Measurements from ENCODE around the gene PPP5C.
"Not testable (repeated sequence)": the region's sequence is repeated elsewhere in the genome, so short reads cannot be mapped to it uniquely, and the experiment has no call there.

Gene PPP5C

DNA sequence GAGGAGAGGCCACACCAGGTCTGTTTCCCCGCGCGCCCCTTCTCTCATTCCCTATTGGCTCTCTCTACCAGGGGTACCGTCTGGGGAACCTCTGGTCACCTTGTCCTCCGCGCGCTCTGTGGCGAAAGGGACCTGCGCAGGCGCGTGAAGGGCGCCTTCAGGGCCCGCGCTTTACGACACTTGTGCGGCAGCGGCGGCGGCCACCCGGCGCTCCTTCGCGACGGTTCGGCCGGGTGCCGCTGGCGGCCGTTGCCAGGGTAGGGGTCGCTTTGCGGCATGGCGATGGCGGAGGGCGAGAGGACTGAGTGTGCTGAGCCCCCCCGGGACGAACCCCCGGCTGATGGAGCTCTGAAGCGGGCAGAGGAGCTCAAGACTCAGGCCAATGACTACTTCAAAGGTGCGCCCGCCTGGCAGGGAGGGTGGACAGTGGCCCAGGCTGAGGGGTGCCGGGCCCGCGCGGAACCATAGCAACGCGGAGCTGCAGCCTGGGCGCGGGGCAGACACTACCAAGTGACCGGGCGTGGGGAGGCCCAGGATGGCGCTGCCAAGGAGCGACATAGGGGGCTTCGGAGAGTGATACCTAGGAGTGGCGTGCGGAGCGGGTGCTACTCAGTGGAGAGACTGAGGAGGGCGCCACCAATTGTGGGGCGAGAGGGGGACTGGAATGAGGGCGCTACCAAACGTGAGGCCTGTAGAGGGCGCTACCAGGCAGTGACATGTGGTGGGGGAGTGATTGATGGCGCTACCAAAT is at the start of gene PPP5C:
PPP5C (plus strand) TSS at position 267 of the 751 bp plus-strand sequence; CDS start at position 277, 10 bp downstream.
- Mint-ChIP-seq H3K4me1 (peaks cover 57% of the 10 kb centered on the region), H3K27me3 (peaks cover 21% of the 10 kb centered on the region)
- CTCF ChIA-PET: interaction anchor here (0.6 to 2.3 kb wide), 11 partner anchors 8 to 66 kb away, joined by 3 to 9 read pairs (median 4); no protein-coding TSS in a partner anchor

DNA sequence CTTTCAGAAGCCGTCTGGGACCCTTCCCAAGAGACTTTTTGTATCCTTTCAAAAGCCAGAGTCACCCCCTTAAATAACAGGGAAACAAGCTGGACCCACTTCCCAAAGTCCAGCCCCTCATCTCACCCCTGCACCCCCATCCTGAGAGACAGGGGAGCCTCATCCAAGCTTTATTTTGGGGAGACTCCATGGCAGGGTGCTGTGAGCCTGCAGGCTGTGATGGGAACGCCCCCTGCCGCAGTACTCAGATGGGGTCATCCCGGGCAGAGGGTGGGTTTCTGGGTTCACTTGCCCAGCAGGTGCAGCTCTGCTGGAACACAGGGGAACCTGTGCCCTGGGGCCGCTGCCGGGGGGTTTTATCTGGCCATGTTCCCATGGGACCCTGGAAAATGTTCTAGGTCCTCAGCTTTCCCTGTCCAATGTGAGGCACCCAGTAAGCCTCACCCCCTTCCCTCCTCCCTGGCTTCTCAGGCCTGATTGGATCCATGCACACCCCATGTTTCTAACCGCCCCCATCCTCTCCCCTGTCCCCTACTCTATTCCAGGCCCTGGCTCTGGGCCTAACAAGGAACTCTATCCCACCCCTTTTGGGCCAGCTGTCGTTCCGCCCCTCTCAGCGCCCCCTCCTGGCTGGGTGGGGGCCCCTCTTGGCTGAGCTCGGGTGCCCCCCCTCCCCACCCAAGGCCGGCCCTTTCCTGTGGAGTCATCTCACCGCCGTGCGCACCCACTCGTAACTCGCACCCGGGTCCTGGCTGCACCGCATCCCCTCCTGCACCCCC is 49.0 kb upstream of the PPP5C start:
- Mint-ChIP-seq H3K9me3 (no peaks in the 10 kb centered on the region), H3K4me3 (no peak overlapping the region), H3K27me3 (peaks cover 62% of the 10 kb centered on the region), H3K36me3 (no peaks in the 10 kb centered on the region), H3K4me1 (no peaks in the 10 kb centered on the region), H3K27ac (no peak overlapping the region)
- CTCF ChIA-PET: interaction anchor here (1.2 kb wide), 1 partner anchor 248 kb away, joined by 3 read pairs; no protein-coding TSS in a partner anchor
- no peak for DNase-seq

More for the DNA sequence above, at the start of gene PPP5C:
- peak; percentile 91 for DNase-seq
- peaks cover 22% of the 10 kb centered on the region for H3K36me3 Mint-ChIP-seq
- H3K9me3 Mint-ChIP-seq: no peaks in the 10 kb centered on the region
- peak within 1 kb of the TSS; percentile 84 for H3K4me3 Mint-ChIP-seq
- H3K27ac Mint-ChIP-seq: peak within 1 kb of the TSS; percentile 89

- H3K4me3 Mint-ChIP-seq: no peak overlapping the region
- H3K27me3 Mint-ChIP-seq: peaks cover 62% of the 10 kb centered on the region
- no peak overlapping the region for H3K27ac Mint-ChIP-seq
- no peaks in the 10 kb centered on the region for H3K36me3 Mint-ChIP-seq
- no peaks in the 10 kb centered on the region for H3K4me1 Mint-ChIP-seq
- no peak for DNase-seq
- CTCF ChIA-PET: interaction anchor here (1.2 kb wide), 1 partner anchor 249 kb away, joined by 3 read pairs; no protein-coding TSS in a partner anchor
- H3K9me3 Mint-ChIP-seq: no peaks in the 10 kb centered on the region
Observed at GRCh38 chr19:46298479-46299003, 48.3 kb upstream of the PPP5C start.

- no peaks in the 10 kb centered on the region for H3K36me3 Mint-ChIP-seq
- no peaks in the 10 kb centered on the region for H3K4me1 Mint-ChIP-seq
- no peak overlapping the region for H3K4me3 Mint-ChIP-seq
- no peak overlapping the region for H3K27ac Mint-ChIP-seq
- DNase-seq: no peak
- CTCF ChIA-PET: interaction anchor here (1.2 kb wide), 1 partner anchor 250 kb away, joined by 3 read pairs; no protein-coding TSS in a partner anchor
- peaks cover 62% of the 10 kb centered on the region for H3K27me3 Mint-ChIP-seq
- H3K9me3 Mint-ChIP-seq: no peaks in the 10 kb centered on the region
Observed at GRCh38 chr19:46299004-46299509, 47.8 kb upstream of the PPP5C start.

- H3K27me3 Mint-ChIP-seq: peaks cover 58% of the 10 kb centered on the region
- H3K36me3 Mint-ChIP-seq: no peaks in the 10 kb centered on the region
- DNase-seq: no peak
- H3K4me1 Mint-ChIP-seq: no peaks in the 10 kb centered on the region
- no peak overlapping the region for H3K27ac Mint-ChIP-seq
- H3K4me3 Mint-ChIP-seq: no peak overlapping the region
- peaks cover 5% of the 10 kb centered on the region for H3K9me3 Mint-ChIP-seq
- CTCF ChIA-PET: no interaction called here
Observed at GRCh38 chr19:46299695-46300094, 47.2 kb upstream of the PPP5C start.

- no peaks in the 10 kb centered on the region for H3K36me3 Mint-ChIP-seq
- H3K4me3 Mint-ChIP-seq: no peak overlapping the region
- CTCF ChIA-PET: no interaction called here
- H3K27me3 Mint-ChIP-seq: peaks cover 25% of the 10 kb centered on the region
- no peak for DNase-seq
- H3K27ac Mint-ChIP-seq: no peak overlapping the region
- peaks cover 14% of the 10 kb centered on the region for H3K9me3 Mint-ChIP-seq
- no peaks in the 10 kb centered on the region for H3K4me1 Mint-ChIP-seq
Observed at GRCh38 chr19:46303322-46303690, 43.6 kb upstream of the PPP5C start.

DNA sequence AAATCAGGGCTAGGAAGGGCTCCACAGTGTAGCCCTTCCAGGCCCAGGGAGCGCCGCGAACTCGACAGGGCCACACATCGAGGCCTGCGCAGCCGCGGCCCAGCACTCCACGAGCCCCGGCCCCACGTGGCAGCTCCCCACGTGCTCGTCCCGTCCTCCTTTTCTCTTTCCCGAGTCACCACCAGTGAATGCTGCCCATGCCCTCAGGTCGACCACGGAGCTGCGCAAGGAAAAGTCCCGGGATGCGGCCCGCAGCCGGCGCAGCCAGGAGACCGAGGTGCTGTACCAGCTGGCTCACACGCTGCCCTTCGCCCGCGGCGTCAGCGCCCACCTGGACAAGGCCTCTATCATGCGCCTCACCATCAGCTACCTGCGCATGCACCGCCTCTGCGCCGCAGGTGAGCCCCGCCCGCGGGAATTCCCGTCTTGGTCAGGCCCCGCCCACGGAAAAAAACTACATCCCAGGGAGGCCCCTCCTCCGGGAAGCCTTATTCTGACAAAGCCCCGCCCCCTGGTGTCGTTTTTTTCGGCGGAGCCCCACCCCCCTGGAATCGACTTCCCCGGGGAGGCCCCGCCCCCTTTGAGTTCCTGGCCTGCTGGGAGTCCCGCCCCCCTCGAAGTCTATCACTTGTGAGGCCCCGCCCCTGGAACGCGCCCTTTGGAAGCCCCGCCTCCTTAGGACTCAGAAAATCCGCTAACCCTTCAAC is 43.0 kb upstream of the PPP5C start:
- Mint-ChIP-seq H3K4me3 (no peak overlapping the region), H3K36me3 (no peaks in the 10 kb centered on the region), H3K4me1 (no peaks in the 10 kb centered on the region), H3K27me3 (peaks cover 20% of the 10 kb centered on the region), H3K9me3 (peaks cover 14% of the 10 kb centered on the region), H3K27ac (no peak overlapping the region)
- CTCF ChIA-PET: no interaction called here
- DNase-seq: no peak

DNA sequence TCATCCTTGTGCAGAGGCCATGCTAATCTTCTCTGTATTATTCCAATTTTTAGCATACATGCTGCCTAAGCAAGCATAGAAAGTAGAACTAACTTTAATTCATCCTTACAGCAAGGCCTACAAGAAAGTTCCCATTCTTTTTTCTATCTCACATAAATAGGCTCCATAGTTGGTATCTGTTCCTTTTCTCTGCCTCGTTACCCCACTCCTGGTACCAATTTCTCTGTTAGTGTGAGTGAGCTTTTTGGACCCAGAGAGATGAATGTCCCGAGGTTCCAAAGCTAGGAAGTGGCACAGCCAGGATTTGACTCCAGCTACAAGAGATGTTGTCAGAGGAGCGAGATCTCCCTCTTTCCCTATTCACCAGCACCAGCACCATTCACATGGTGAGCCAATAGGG is 40.4 kb upstream of the PPP5C start:
- Mint-ChIP-seq H3K4me1 (no peaks in the 10 kb centered on the region), H3K27ac (no peak overlapping the region), H3K4me3 (no peak overlapping the region), H3K27me3 (peaks cover 4% of the 10 kb centered on the region), H3K36me3 (no peaks in the 10 kb centered on the region), H3K9me3 (peaks cover 14% of the 10 kb centered on the region)
- DNase-seq: no peak
- CTCF ChIA-PET: interaction anchor here (1.0 to 1.5 kb wide), 2 partner anchors 26 kb away, joined by 3 read pairs; no protein-coding TSS in a partner anchor

GRCh38 chr19:46308510-46308909 is 38.4 kb upstream of the PPP5C start:
- Mint-ChIP-seq H3K36me3 (no peaks in the 10 kb centered on the region), H3K27ac (no peak overlapping the region), H3K27me3 (peaks cover 4% of the 10 kb centered on the region), H3K4me1 (no peaks in the 10 kb centered on the region), H3K9me3 (peaks cover 14% of the 10 kb centered on the region), H3K4me3 (no peak overlapping the region)
- DNase-seq: no peak
- CTCF ChIA-PET: no interaction called here

- peaks cover 4% of the 10 kb centered on the region for H3K27me3 Mint-ChIP-seq
- peaks cover 14% of the 10 kb centered on the region for H3K9me3 Mint-ChIP-seq
- H3K36me3 Mint-ChIP-seq: no peaks in the 10 kb centered on the region
- no peak for DNase-seq
- no peaks in the 10 kb centered on the region for H3K4me1 Mint-ChIP-seq
- no peak overlapping the region for H3K4me3 Mint-ChIP-seq
- CTCF ChIA-PET: no interaction called here
- H3K27ac Mint-ChIP-seq: no peak overlapping the region
Observed at GRCh38 chr19:46309056-46309455, 37.8 kb upstream of the PPP5C start.

- Mint-ChIP-seq H3K27ac (no peak overlapping the region), H3K4me3 (no peak overlapping the region), H3K27me3 (peaks cover 4% of the 10 kb centered on the region), H3K36me3 (no peaks in the 10 kb centered on the region), H3K9me3 (peaks cover 7% of the 10 kb centered on the region), H3K4me1 (no peaks in the 10 kb centered on the region)
- CTCF ChIA-PET: no interaction called here
- DNase-seq: no peak
Observed at GRCh38 chr19:46311444-46311843, 35.4 kb upstream of the PPP5C start.

- H3K36me3 Mint-ChIP-seq, DNase-seq, CTCF ChIA-PET, H3K27ac Mint-ChIP-seq, H3K27me3 Mint-ChIP-seq, H3K4me3 Mint-ChIP-seq, H3K9me3 Mint-ChIP-seq, H3K4me1 Mint-ChIP-seq: not testable (repeated sequence)
Observed at GRCh38 chr19:46313540-46314469, 33.1 kb upstream of the PPP5C start.

- no peaks in the 10 kb centered on the region for H3K4me1 Mint-ChIP-seq
- H3K9me3 Mint-ChIP-seq: no peaks in the 10 kb centered on the region
- no peaks in the 10 kb centered on the region for H3K36me3 Mint-ChIP-seq
- no peak overlapping the region for H3K27ac Mint-ChIP-seq
- no peak overlapping the region for H3K4me3 Mint-ChIP-seq
- CTCF ChIA-PET: no interaction called here
- no peak for DNase-seq
- H3K27me3 Mint-ChIP-seq: no peaks in the 10 kb centered on the region
Observed at GRCh38 chr19:46317339-46317738, 29.5 kb upstream of the PPP5C start.

Measured in activated naive CD4-positive, alpha-beta T cell treated with anti-CD3 and anti-CD28 coated beads, Interleukin-2, amount 10 ng/mL, durations not matched to agents 7 days and 5 days (primary cell).